ENCODE measurements around the gene PNPLA6.

Gene PNPLA6

GRCh38 chr19:7535047-7535997, at the start of gene PNPLA6:
Gene PNPLA6 (plus strand): TSS chr19:7535717. CDS start chr19:7535789, 72 bp downstream.
- peak; percentile 94 for DNase-seq

GRCh38 chr19:7486923-7487322, 48.6 kb upstream of the PNPLA6 start:
- DNase-seq, result no peak

- DNase-seq, result peak; percentile 83
Measured at GRCh38 chr19:7488736-7489353, 46.7 kb upstream of the PNPLA6 start, which contains the start of gene PEX11G. Gene PEX11G (minus strand): TSS chr19:7489035. CDS start chr19:7489010, 25 bp downstream.

- DNase-seq, result no peak
Measured at GRCh38 chr19:7489609-7490044, 45.9 kb upstream of the PNPLA6 start.

GRCh38 chr19:7492142-7492541, 43.4 kb upstream of the PNPLA6 start:
- DNase-seq, result peak; percentile 99

GRCh38 chr19:7492558-7492957, 43.0 kb upstream of the PNPLA6 start:
- no peak for DNase-seq

- no peak for DNase-seq
Measured at GRCh38 chr19:7494416-7495098, 41.0 kb upstream of the PNPLA6 start.

GRCh38 chr19:7497292-7497691, 38.2 kb upstream of the PNPLA6 start:
- peak; percentile 45 for DNase-seq

GRCh38 chr19:7500811-7501450, 34.6 kb upstream of the PNPLA6 start:
- peak; percentile 22 for DNase-seq

- DNase-seq, result no peak
Measured at GRCh38 chr19:7502552-7502951, 33.0 kb upstream of the PNPLA6 start.

- DNase-seq, result no peak
Measured at GRCh38 chr19:7504684-7505083, 30.8 kb upstream of the PNPLA6 start.

- DNase-seq, result no peak
Measured at GRCh38 chr19:7505288-7505681, 30.2 kb upstream of the PNPLA6 start.

GRCh38 chr19:7505682-7506384, 29.7 kb upstream of the PNPLA6 start:
- DNase-seq, result no peak

GRCh38 chr19:7506385-7507328, 28.9 kb upstream of the PNPLA6 start:
- DNase-seq, result peak; percentile 92

GRCh38 chr19:7507884-7508283, 27.6 kb upstream of the PNPLA6 start:
- peak; percentile 89 for DNase-seq

- no peak for DNase-seq
Measured at GRCh38 chr19:7509625-7510024, 25.9 kb upstream of the PNPLA6 start.

- no peak for DNase-seq
Measured at GRCh38 chr19:7512400-7512851, 23.1 kb upstream of the PNPLA6 start.

- DNase-seq, result no peak
Measured at GRCh38 chr19:7513809-7514642, 21.5 kb upstream of the PNPLA6 start.

- no peak for DNase-seq
Measured at GRCh38 chr19:7515110-7515644, 20.3 kb upstream of the PNPLA6 start.
